Right lung (tissue), 10 donors: ENCODE data around the gene MSH2. TPM values are rescaled to one million over a fixed set of nuclear protein-coding genes. Genes with fewer than 3 reads are reported as not detected.
"Not testable (repeated sequence)": the region's sequence is repeated elsewhere in the genome, so short reads cannot be mapped to it uniquely, and the experiment has no call there.

Experiments
- DNase-seq, 2 donors: peaks; one replicate each; pipeline ENCODE4 v3.0.0-alpha.2; 2013
- long read RNA-seq, 8 donors: transcript quantifications; one replicate each; lab custom pipeline, GENCODE V29; 2026
- polyA plus RNA-seq, 5 donors: library from polyadenylated mRNA; unstranded; fragments of 120-200 nt; gene quantifications; one replicate each; pipeline versions ENCODE4 v1.2.1 to v1.2.3, GENCODE V29; 2013; ENCODE audit warnings: inconsistent platforms in 1 of 5, low replicate concordance in 1 of 5; ENCODE audit not compliant: insufficient read length in 5 of 5, insufficient read depth in 1 of 5

The MSH2 gene
- 10 to 100 TPM; 47.5 to 81.2 (median 64.8) TPM for polyA plus RNA-seq
- long read RNA-seq, donor 1, transcript MSH2-201 (16 exons, 3,307 nt): major isoform, 6 of 11 reads
- long read RNA-seq, donor 1, partial matches to known transcripts: 5 of 11 reads
- long read RNA-seq, donor 1, other reads (novel, unspliced or antisense): 0 of 11 reads
- long read RNA-seq, donor 2, transcript MSH2-201 (16 exons, 3,307 nt): major isoform, 11 of 11 reads
- long read RNA-seq, donor 2, partial matches to known transcripts: 0 of 11 reads
- long read RNA-seq, donor 2, other reads (novel, unspliced or antisense): 0 of 11 reads
- long read RNA-seq, donor 3, partial matches to known transcripts: 0 of 4 reads
- long read RNA-seq, donor 3, other reads (novel, unspliced or antisense): 0 of 4 reads
- long read RNA-seq, donor 4, transcript MSH2-201 (16 exons, 3,307 nt): major isoform, 5 of 5 reads
- long read RNA-seq, donor 4, partial matches to known transcripts: 0 of 5 reads
- long read RNA-seq, donor 4, other reads (novel, unspliced or antisense): 0 of 5 reads
- long read RNA-seq, donor 5, transcript MSH2-201 (16 exons, 3,307 nt): major isoform, 6 of 30 reads
- long read RNA-seq, donor 5, partial matches to known transcripts: 24 of 30 reads
- long read RNA-seq, donor 5, other reads (novel, unspliced or antisense): 0 of 30 reads
- long read RNA-seq, donor 6, partial matches to known transcripts: 0 of 4 reads
- long read RNA-seq, donor 6, other reads (novel, unspliced or antisense): 0 of 4 reads
- long read RNA-seq, donor 7, partial matches to known transcripts: 0 of 3 reads
- long read RNA-seq, donor 7, other reads (novel, unspliced or antisense): 0 of 3 reads
- long read RNA-seq, donor 8, transcript MSH2-201 (16 exons, 3,307 nt): major isoform, 7 of 7 reads
- long read RNA-seq, donor 8, partial matches to known transcripts: 0 of 7 reads
- long read RNA-seq, donor 8, other reads (novel, unspliced or antisense): 0 of 7 reads

DNA sequence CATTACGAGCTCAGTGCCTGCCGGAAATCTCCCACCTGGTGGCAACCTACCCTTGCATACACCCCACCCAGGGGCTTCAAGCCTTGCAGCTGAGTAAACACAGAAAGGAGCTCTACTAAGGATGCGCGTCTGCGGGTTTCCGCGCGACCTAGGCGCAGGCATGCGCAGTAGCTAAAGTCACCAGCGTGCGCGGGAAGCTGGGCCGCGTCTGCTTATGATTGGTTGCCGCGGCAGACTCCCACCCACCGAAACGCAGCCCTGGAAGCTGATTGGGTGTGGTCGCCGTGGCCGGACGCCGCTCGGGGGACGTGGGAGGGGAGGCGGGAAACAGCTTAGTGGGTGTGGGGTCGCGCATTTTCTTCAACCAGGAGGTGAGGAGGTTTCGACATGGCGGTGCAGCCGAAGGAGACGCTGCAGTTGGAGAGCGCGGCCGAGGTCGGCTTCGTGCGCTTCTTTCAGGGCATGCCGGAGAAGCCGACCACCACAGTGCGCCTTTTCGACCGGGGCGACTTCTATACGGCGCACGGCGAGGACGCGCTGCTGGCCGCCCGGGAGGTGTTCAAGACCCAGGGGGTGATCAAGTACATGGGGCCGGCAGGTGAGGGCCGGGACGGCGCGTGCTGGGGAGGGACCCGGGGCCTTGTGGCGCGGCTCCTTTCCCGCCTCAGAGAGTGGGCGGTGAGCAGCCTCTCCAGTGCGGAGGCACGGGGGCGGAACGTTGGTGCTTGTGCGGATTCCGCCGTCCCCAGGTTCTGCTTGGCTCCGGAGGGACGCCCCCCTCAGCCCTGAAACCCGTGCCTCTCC, at the start of gene MSH2:
MSH2 (plus strand) TSS at position 352 of the 804 bp plus-strand sequence; CDS start at position 388, 36 bp downstream.
- peak; percentile 91 to 92 for DNase-seq

DNA sequence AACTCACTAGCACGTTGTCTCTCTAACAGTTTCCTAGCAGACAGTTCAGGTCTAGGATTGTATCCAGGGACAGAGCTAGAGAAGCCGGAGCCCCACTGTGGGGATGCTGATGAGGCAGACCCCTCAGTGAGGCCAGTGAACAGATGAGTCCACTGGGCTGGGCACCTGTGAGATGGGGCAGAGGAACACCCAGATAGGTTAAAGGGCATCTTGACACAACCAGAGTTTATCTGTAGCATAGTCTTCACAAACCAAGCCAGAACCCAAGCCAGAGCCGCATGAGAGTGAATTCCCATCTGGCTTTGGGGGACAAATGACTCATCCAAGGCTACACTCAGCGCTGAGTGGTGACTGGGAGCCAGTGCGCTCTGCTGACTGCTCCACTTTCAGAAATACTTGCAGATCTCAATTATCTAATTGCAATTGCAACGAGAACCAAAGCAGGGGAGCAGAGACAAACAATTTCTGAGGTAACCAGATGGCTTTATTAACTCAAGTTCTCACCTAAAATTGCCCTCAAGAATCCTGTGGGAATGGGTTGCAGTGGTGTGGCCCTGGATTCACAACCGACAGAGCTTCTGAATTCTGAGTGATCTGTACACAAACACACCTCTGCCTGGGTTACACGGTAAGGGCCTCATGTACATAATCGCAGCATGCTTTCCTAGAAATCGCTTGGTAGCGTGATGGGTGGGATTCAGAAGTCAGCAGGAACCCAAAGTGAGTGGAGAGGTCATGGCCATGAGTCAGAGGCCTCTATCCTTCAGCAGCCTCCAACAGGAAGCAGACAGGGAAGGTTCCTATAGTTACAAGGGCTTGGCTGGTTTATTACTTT, 48.7 kb upstream of the MSH2 start:
- DNase-seq: no peak

DNA sequence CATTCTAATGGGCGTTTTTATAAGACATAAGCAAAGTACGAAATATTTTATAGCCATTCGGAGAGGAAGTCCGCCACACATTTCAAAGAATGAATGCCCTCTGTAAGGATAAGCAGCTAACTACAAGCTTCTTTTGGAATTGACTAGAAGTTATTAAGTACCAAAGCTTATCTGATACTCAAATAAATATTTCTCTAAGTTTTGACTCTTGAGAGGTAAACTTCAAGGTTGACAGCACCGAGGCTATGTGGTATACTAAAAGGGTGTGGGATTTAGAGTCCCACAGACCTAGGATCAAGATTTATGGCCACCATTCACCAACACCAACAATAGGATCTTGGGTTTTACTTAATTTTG, 48.1 kb upstream of the MSH2 start:
- DNase-seq: no peak

DNA sequence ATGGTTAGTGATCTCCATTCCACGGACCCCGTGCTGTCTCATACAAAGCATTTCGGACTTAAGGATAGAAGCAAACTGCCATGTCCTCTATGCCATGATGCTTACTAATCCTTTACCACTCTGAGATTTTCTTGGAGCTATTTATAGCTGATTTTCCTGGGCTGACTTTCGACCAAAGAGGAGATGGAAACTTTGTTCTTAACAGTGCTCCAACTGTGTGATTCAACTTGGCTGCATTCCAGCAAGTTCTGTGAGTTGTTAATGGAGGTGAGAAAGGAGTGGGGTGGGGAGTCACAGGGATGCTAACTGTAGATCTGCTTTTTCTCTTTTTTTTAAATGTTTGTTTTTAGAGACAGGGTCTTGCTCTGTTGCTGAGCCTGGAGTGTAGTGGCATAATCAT, 45.5 kb upstream of the MSH2 start:
- no peak for DNase-seq

DNA sequence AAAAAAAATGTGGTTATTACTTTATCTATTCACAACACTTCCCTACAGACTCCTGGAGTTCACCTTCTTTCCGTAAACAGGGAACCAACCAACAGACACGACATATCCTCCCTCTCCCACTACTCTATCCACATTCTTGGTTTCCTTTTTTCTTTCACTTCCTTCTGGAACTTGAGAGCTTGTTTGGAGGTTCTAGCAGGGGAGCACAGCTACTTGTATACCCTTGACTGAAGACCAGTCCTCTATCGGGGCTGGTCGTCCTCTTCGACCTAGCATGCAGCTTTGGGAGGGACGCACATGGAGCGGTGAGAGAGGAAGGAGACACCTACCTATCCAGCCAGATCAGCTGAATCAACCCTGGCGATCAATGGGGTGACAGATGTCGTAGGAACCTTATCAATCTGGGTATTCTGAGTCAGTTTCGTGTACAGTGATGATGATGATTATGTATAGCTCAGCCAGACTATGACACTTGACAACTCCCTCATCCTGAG, 43.5 kb upstream of the MSH2 start:
- no peak for DNase-seq

DNA sequence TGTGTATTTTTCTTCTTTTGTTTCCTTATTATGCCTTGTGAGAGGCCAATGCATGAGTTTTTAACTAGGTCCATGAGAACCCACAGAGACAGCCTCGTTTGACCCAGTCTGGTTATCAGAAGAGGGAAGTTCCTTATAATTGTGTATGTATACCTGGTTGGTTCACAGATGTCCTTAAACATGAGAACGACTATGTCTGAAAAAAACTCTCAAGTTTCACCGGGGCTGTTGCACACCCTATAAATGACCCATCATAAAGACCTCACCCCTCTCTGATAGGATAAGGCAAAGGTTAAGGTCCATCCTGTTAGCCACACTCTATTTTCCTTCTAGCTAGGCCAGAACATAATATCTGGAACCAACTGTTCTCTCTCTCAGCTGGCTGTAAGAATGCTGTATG, 42.7 kb upstream of the MSH2 start:
- no peak for DNase-seq

DNA sequence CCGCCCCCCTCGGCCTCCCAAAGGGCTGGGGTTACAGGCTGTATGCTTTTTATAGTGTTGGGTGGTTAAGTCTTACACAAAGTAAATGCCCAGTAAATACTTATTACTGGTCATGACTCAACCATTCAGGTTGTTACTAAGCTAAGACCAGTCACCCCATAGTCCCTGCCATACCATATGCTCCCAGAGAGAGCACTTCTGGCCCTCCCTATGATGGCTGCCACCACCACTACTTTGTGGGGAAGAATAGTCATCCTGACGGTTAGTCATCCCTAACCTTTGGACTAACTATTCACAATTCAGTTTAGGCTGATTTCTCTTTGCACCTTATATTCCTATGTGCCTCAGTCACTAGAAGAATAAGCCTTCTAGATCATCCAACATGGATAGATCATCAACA, 42.0 kb upstream of the MSH2 start:
- DNase-seq: no peak

DNA sequence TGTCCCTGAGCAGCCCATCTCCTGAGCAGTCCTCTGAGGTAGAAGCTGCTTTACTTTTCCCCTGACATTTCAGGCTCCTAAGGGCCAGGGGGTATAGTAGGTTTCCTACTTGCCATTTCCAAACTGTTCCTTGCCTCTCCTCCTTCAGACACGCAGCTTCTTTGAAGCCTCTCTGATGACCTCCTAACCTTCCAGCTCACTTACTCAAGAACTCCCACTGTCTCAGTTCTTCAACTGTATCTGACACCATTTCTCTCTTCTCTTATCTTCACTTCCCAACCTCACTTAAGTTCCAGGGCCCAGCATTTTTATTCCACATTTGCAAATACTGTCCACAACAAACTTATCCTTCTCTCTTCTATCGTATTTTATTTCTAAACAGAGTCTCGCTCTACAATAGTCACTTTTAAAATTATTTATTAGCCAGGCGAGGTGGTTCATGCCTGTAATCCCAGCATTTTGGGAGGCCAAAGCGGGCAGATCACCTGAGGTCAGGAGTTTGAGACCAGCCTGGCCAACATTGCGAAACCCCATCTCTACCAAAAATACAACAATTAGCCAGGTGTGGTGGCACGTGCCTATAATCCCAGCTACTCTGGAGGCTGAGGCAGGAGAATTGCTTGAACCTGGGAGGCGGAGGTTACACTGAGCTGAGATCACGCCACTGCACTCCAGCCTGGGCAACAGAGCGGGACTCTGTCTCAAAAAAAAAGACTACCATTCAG, 41.3 kb upstream of the MSH2 start:
- DNase-seq: not testable (repeated sequence)

DNA sequence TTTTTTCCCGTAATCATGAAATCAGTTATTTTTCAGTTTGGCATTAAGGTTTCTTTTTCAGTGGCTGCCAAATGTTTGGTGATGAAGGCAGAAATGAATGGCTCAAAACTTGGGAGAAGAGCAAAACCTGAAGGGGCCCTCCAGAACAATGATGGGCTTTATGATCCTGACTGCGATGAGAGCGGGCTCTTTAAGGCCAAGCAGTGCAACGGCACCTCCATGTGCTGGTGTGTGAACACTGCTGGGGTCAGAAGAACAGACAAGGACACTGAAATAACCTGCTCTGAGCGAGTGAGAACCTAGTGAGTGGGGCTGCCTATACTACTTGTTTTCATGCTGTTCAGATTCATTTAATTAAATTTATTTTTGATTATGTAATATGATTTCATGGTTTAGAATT, 29.2 kb upstream of the MSH2 start:
- DNase-seq: no peak

DNA sequence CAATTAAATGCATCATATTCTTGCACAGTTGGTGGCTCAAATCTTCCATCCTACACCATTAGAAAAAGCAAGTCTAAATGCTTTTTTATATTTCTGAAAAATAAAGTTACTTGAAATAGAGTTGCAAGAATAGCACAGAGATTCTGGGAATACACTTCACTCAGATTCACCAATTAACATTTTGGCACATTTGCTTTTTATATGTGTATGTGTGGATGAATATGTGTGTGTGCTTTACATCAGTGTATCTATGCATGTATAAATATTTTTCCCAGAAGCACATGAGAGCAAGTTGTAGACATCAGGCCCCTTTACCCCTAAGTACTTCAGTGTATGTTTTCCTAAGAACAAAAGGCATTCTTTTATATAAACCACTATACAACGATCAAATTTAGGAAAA, 27.6 kb upstream of the MSH2 start:
- DNase-seq: no peak

DNA sequence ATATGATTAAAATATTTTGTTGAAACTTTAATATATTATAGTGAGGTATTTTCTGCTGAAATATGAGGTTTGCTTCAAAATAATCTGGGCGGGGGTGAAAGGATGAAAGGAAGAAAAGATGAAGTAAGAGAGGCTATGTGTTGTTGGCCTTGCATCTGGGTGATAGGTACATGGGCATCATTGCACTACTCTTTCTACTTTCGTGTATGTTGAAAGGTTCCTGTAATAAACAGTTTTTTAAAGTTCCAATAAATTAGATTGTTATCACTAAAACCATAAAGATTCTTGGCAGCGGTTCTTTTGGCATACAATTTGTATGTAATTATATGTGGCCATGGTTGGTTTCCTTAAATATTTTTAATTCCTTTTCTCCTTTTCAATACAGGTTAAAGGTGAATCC, 23.6 kb upstream of the MSH2 start:
- no peak for DNase-seq

DNA sequence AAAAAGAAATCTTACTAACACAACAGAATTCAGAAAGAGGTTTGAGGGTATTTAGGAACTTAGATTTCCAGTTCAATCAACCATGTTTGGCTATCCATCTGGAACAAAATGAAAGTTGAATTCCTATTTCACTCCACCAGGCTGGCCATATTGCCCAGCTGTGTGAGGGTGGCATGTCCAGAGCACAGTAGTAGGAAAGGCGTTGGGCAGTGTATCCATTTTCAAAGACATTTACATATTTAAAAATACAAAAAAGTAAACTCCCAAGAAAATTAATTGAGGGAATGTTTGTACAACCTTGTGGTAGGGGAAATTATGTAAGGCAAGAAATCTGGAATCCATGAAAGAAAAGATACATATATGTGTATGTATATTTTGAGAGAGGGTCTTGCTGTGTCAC, 21.5 kb upstream of the MSH2 start:
- no peak for DNase-seq

DNA sequence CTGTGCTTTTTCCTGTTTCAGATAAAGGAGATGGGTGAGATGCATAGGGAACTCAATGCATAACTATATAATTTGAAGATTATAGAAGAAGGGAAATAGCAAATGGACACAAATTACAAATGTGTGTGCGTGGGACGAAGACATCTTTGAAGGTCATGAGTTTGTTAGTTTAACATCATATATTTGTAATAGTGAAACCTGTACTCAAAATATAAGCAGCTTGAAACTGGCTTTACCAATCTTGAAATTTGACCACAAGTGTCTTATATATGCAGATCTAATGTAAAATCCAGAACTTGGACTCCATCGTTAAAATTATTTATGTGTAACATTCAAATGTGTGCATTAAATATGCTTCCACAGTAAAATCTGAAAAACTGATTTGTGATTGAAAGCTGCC, 16.4 kb upstream of the MSH2 start:
- DNase-seq: no peak

DNA sequence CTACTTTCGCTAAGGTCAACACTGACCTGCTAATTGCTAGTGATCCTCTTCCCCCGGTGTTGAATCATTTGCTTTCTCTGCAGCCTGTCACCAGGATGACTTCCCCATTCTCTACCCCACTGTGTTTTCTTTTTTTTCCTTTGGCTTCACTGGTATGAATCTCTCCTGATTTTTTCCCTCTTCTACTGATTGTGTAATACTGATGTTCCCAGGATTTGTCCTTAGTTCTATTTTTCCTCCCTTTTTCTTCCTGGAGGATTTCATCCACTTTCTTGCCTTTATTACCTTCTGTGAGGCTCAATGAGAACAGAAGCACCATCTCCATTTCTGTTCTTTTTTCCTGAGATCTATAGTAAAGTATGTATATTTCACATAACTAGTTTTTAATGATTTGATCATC, 14.1 kb upstream of the MSH2 start:
- no peak for DNase-seq

DNA sequence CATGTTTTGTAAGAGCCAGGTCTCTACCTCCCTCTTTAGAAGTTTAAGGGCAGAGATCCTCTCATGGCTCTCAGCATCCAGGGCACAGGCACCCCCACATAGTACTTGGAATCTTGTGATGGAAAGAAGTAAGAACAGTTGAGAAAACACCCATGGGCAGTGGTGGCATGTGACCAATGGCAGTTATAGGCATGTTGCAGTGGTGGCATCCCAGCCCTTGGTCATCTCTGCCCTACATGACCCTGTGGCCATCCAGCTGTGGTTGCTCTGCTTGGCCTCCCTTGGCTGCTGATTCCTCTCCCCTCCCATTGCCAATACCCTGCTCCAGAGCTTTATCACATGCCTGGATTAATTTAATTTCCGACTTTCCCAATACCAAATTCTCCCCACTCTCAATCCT, 13.3 kb upstream of the MSH2 start:
- DNase-seq: no peak

DNA sequence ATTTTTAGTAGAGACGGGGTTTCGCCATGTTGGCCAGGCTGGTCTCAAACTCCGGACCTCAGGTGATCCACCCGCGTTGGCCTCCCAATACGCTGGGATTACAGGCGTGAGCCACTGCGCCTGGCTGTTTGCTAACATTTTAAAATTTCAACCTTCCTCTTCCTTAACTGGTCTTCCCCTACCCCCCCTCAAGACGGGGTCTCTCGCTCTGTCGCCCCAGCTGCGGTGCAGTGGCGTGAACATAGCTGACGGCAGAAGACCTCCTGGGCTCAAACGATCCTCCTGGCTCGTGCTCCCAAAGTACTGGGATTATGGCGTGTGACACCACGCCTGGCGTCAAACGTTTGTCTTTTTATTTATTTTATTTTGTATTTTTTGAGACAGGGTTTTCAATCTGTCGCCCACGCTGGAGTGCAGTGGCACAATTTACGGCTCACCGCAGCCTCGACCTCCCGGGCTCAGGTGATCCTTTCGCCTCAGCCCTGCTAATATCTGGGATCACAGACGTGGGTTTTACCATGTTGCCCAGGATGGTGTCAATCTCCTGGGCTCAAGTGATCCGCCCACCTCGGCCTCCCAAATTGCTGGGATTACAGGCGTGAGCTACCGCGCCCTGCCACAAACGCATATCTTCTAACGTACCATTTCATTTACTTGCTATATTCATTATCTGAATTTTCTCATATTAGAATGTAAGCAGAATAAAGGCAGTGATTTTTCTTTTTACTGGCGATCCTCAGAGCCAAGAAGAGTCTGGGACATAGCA, 984 bp upstream of the MSH2 start:
- no peak for DNase-seq

DNA sequence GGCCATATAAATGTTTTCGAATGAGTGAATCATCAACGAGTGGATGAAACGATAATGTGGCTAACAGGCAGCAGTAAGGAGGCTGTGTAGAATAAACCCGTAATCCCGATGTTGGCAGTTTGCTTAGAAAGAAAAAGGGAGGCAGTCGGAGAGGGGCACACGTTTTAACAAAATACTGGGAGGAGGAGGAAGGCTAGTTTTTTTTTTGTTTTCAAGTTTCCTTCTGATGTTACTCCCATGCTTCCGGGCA, 476 bp upstream of the MSH2 start:
- no peak for DNase-seq

DNA sequence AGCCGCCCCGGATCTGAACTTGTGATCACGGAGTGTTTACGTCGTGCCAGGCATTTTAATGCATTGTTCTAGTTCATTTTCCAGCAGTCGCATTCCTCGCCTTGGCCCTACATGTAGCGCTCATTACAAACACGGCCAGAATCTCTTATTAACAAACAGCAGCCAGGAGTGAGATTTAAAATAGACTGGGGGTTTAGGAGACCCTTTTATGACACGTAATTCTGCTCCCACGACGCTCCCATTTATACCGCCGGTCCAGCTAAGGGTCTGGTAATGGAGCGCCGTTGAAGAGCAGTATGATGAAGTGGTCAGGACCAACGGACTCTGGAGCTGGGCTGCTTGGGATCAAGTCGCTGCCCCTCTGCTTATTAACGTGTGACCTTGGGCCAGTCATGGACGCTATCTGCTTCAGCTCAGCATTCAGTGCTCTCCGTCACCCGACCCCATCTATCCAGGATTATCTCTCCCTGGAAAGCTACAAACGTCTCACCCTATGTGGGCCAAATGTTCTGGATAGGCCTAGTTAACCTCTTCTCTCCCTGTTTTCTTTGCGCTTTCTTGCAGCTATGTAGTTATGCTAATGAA, 745 bp downstream of the MSH2 start:
- peak; percentile 32 to 33 for DNase-seq

DNA sequence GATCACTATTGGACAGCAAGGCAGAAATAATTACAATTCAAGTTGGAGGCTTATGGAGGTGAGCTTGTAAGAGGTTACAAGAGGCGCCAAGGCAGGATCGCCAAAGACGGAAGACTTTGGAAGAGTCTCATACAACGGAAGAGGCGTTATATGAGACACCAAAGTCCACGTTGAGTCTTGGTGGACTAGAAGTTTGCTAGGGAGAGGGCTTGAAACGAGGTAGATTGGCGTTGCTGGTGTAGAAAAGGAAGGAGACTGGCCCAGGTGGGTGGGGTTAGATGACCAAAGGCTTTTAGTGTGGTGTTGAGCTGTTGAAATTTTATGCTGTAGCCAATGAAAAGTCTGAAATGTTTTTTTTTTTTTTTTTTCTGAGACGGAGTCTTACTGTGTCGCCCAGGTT, 1.4 kb downstream of the MSH2 start:
- DNase-seq: no peak
